NCI-H2029 (cell line): ENCODE results near the gene TRIM63.
A peak's percentile ranks its signal among the peaks of the same experiment; 100 is the strongest.
"Not testable (repeated sequence)": the region's sequence is repeated elsewhere in the genome, so short reads cannot be mapped to it uniquely, and the experiment has no call there.

Source experiments
- DNase-seq: peaks from one replicate; lab custom pipeline; 2025; lab: John Stamatoyannopoulos, UW

Gene TRIM63

DNA sequence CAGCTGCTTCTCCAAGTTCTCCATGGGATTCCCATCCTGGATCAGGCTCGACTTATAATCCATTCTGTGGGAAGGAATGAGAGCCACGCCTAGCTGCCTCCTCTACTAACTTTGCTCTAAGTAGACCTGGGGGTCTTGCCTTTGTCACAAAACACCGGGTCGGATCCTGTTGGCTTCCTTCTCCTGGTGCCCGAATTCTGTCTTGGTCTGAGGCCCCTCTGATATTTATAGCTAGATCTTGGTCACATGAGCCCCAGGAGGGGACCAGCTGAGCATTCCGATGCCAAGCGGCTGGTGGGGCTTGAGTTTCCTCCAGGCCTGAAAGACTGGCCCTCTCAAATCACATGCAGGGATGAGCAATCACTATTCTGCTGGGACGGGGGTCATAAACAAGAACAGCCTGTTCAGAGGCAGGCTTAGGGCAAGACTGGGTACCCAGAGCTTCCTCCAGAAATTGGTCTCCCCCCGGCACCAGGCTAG lies at the start of gene TRIM63:
Gene TRIM63, minus strand, starts transcription at position 199 of the 480 bp plus-strand sequence. Its CDS starts 136 bp downstream, at position 63.
- DNase-seq: no peak

- DNase-seq: no peak
Measured at GRCh38 chr1:26114165-26114927, 46.9 kb upstream of the TRIM63 start.

DNA sequence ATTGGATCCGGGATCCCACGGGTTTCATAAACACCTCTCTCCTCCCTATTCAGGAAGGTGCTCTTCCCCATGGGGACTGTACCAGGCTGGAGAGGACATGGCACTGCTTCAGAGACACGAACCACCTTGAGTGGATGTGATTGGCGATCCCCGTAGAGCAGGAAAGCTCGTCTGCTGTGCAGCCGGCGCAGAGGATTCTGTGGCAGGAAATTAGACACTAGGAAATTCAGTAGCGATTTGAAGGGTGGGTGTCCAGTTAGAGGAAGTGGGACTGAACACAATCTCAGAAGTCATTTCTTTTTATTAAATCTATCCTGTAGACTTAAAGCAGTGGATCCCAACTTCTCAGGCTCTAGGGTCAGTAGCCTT lies 45.0 kb upstream of the TRIM63 start:
- peak; percentile 75 for DNase-seq

DNA sequence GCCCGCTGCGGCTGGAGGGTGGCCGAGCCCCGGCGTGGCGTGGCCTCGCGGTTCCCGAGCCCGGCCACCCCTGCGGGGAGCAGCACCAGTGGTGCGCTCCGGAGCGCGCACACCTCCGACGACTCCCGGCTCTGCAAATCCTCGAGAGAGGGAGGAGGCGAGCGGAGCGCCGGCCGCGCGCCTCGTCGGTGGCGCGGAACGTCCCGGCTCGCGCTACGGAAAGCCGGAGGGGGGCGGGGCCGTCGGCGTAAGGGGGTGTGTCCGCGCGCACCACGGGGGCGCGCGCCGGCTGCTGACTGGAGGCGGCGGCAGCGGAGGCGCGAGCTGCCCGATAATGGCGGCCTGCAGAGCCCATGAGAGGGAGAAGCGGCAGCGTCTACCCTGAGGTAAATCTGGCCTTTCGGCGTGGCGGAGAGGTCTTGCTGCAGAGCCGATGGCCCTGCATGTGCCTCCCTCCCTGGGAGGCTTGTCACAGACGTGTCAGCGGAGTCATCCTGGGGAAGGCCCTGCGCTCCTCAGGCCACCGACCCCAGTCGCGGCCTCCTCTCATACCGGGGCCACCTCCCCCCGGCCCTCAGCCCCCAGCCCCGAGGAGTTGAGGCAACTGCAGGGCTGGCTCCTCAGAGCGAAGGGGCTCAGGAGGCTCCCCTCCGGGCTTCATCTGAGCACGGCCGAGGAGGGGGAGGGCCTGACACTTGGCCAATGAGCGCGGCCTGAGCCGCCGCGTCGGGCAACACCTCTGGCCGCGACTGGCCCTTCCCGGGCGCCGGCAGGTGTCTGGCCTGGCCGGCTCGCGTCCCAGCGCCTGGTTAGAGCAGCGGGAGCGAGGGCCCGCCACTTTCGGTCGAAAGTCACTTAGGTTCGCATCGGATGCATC lies 44.3 kb upstream of the TRIM63 start, which contains the start of gene PDIK1L:
Gene PDIK1L, plus strand, starts transcription at position 295 of the 877 bp plus-strand sequence. CDS start 2,485 bp downstream, outside the sequence.
- peak; percentile 82 for DNase-seq

- peak; percentile 69 for DNase-seq
Measured at GRCh38 chr1:26110731-26111529, 43.5 kb upstream of the TRIM63 start.

GRCh38 chr1:26109229-26110164 lies 42.1 kb upstream of the TRIM63 start:
- no peak for DNase-seq

GRCh38 chr1:26105226-26105548 lies 37.8 kb upstream of the TRIM63 start:
- not testable (repeated sequence) for DNase-seq

DNA sequence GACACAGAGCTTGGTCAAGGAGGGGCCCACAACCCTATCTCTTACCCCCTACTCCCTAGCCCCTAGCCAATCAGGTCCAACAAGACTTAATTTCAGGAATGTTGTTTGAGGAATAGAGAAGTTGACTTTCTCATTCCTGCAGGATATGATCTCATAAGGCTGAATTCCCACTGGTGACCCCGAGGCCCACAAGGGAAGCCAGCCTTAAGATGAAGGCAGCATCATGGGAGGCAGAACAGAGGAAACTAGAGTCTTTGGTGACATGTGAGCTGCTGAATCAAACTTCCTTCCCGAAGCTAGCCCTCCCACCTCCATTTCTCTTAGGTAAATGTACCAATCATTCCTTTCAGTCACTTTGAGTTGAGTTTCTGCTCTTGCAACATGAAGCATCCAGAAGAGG lies 35.1 kb upstream of the TRIM63 start:
- no peak for DNase-seq

DNA sequence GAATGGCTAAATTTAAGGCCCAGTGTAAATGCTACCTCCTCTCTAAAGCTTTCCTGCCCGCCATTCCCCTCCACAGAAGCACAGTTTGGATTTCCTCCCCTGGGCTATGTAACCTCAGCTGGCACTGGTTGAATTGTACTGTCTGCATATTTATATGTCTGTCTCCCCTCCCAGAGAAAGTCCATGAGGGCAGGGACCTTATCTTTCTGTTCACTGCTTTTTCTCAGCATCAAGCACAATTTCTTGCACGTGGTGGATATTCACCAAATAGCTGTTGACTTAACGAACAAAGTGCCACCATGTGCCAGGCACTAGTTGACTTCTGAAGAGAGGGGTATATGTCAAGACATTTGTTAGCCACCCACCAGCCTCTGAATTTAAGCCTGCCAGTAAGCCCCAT lies 34.7 kb upstream of the TRIM63 start:
- no peak for DNase-seq

DNA sequence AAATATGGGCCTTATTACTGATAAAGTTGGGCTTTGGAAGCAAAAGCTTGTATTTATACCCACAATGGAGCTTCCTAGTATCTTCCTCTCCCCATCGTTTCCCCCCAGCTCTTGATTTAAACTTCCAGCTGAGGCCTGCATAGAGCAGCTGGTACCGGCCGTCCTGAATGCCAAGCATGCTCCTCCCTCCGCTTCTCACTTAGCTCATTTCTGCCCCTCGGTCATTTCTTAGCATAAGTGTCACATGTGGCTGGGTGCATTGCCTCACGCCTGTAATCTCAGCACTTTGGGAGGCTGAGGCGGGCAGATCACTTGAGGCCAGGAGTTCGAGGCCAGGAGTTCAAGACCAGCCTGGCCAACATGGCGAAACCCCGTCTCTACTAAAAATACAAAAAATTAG lies 32.8 kb upstream of the TRIM63 start:
- DNase-seq: not testable (repeated sequence)

- no peak for DNase-seq
Measured at GRCh38 chr1:26099780-26100179, 32.4 kb upstream of the TRIM63 start.

DNA sequence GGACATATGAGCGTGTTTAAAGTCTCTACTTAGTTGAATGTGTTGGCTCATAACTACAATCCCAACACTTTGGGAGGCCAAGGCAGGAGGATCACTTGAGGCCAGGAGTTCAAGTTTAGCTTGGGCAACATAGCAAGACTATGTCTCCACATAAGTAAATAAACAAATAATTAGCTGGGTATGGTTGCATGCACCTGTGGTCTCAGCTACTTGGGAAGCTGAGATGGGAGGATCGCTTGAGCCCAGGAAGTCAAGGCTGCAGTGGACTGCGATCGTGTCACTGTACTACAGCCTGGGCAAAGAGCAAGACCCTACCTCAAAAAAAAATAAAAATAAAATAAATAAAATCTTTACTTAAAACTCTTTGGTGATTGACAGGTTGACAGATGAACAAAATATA lies 31.2 kb upstream of the TRIM63 start:
- DNase-seq: no peak

GRCh38 chr1:26097696-26098095 lies 30.3 kb upstream of the TRIM63 start:
- DNase-seq: no peak

DNA sequence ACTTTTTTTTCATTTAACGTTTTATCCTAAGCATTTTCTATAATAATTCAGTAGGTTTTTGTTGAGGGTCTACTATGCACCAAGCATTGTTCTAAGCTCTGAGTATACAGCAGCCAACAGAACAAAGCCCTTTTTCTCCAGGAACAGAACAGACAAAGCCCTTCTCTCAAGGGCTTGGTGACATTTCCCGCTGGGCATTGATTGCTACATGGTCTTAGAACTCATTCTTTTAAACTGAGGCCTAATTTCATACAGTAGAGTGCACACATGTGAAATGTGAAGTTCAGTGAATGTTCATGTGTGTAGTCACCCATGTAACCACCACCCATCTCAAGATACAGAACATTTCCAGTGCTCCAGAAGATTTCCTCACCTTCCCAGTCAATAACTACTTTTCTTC lies 29.0 kb upstream of the TRIM63 start:
- DNase-seq: no peak

DNA sequence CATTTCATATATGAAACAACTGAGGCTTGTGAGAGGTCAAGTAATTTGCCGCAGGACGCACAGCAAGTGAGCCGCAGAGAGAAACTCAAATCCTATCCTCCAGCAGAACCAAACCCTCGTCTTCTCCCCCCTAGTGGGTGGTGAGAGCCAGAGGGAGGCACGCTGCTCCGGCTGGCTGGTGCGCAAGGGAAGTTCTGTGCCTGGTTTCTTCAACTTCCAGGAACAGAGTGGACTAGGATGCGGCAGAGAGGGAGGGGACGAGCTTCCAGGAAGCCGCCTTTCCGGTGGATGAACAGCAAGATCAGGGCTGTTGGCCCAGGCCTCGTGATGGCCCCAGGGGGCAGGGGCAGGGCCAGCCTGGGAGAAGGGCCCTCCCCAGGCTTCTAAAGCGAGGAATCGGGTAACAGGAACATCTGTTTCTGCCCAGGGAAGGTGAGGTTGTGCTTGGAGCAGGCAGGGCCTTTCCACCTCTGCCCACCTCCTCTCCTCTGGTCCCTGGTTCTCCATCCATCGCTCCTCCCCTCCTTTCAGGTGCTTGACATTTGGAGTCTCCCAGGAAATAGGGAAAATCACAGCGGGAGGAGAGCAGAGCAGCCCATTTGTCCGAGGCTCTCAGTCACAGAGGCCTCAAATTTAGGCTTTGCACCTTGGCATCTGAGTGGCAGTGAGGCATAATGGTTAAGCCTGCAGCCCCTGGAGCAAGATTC lies 27.4 kb upstream of the TRIM63 start:
- DNase-seq: peak; percentile 13

DNA sequence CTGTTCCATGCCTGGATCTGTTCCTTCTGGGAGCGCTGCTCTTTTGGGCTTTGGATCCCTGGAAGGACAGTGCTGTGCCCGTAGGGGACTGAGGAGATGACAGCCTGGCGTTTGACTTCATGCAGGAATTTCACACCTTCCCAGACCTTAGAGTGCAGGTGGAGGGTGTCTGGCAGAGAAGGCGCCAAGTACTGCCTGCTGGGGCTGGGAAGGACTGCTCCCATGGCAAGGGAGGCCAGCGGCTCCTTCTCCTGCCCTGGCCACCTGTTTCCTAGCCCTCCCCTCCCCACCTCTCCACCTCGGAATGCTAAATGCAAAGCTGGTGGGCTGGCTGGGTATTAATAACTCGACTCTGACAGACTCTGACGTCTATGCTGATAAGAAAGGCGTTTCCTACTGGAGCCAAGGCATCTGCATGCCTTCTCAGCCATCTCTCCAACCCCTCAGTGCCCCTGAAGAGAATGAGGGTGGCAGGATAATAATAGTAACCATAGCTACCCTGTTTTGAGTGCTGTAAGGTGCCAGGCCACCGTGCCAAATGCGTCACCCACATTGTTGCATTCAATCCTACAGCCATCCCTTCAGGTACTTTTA lies 26.7 kb upstream of the TRIM63 start:
- no peak for DNase-seq

- DNase-seq: not testable (repeated sequence)
Measured at GRCh38 chr1:26093569-26093968, 26.1 kb upstream of the TRIM63 start.

- no peak for DNase-seq
Measured at GRCh38 chr1:26092422-26092821, 25.0 kb upstream of the TRIM63 start.

GRCh38 chr1:26090893-26091292 lies 23.5 kb upstream of the TRIM63 start:
- no peak for DNase-seq

DNA sequence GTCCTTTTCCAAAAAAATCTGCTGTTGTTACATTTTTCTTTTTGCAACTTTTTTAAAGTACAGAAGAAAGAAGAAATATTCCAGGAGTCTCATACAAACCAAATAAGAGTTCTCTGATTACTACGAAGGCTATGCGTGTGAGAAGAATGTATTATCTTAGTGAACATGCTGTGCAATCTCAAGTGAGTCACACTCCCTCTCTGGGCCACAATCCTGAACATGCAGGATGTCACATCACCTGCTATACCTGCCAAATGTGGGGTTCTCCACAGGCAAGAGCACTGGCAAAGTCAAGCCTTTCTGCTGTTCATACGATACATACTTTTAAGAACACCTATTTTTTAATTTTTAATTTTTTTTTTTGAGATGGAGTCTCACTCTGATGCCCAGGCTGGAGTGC lies 21.7 kb upstream of the TRIM63 start:
- DNase-seq: no peak
